Measurements from ENCODE around the gene CAPZA3.
"Not testable (repeated sequence)": the region's sequence is repeated elsewhere in the genome, so short reads cannot be mapped to it uniquely, and the experiment has no call there.

Gene CAPZA3

DNA sequence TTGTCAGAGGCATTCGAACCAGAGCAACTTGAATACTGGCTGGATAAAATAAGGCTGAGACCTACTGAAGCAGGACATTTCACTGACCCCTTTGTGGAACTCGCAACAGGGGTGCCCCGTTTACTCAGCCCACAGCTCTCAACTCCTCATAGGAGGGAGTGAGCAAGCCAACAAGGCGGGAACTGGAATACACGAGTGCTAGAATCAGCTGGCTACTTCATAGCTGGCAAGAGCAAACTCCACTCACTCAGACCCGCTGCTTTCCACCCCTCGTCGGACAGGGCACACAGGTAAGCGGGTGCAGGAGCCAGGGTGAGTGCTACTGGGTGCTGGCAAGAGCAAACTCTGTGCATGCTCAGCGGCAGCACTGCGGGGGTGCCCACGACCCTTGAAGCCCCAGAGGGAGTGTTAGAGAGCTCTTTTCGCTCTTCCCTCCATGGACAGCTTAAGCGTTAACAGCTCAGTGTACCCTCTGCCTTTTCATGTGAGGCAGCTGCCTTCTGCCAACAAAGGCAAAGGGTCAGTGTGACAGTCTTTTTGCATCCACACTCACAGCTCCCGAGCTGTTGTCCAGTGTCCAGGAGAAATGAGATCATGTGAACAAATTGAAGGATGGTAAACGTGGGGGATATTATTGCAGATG, 15.7 kb downstream of the CAPZA3 start:
- in situ Hi-C loops (cut with MboI; ENCODE audit: low sequenced_read_pairs): no loop called here

DNA sequence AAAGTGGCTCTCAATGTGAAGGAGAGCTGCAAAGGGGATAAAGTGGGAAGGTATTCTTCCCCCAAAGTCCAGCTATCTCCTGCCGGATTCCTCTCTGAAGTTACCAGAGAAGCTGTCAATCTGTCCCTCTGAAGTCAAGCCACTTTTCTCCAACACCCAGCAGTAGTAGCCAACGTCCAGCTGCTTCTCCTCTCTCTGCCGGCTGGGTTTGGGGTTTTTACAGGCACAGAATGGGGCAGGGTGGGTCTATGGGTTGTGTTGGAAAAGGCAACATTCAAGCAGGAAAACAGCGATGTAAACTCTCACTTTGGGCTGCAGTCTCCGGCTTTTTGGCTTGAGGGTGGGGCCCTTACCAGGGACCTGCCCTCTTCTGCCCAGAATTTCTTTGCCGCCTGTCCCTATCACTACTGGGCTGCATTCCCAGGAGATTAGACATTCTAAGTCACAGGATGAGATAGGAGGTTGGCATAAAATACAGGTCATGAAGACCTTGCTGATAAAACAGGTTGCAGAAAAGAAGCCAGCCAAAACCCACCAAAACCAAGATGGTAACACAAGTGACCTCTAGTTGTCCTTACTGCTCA, 16.3 kb downstream of the CAPZA3 start:
- in situ Hi-C loops (cut with MboI; ENCODE audit: low sequenced_read_pairs): no loop called here

DNA sequence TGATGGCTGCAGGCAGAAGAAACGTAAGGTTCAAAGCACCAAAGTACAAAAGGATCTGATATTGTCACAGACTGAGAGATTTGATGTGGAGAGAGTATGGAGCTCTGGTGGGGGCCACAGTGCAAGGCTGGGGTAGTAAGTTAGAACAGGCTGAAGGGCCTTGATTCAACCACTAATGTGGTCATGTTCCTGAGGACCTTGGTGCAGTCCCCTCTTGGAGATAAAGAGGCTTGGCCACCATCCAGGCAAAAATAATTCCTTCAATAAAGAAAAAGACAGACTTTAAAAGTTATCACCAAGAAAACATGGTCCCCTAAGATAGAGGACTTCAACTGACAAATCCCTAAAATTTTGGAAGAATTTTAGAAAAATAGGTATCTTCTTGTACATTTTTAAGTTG, 17.4 kb downstream of the CAPZA3 start:
- in situ Hi-C loops (cut with MboI; ENCODE audit: low sequenced_read_pairs): no loop called here

DNA sequence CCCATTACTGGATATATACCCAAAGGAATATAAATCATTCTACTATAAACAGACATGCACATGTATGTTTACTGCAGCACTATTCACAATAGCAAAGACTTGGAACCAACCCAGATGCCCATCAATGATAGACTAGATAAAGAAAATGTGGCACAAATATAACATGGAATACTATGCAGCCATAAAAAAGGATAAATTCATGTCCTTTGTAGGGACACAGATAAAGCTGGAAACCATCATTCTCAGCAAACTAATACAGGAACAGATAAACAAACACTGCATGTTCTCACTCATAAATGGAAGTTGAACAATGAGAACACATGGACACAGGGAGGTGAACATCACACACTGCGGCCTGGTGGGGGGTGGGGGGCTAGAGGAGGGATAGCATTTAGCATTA, 28.6 kb downstream of the CAPZA3 start:
- in situ Hi-C loops (cut with MboI; ENCODE audit: low sequenced_read_pairs): not testable (repeated sequence)

DNA sequence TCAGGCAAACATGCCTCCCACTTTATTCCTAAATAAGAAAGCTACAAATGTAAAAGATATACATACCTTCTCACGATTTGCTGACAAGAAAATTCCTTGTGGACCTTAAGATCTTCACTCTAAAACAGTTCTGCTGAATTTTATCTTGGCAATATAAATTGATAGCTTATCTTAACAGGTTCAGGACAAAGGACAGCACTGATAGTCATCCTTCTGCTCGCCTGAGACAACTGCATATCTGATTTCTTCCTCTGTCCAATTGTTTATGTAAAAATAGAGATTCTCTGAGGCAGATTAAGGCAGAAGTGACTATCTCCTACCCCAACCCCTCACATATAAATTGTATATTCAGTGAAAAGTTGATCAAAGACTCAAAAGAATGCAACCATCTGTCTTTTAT, 44.9 kb downstream of the CAPZA3 start:
- in situ Hi-C loops (cut with MboI; ENCODE audit: low sequenced_read_pairs): no loop called here

DNA sequence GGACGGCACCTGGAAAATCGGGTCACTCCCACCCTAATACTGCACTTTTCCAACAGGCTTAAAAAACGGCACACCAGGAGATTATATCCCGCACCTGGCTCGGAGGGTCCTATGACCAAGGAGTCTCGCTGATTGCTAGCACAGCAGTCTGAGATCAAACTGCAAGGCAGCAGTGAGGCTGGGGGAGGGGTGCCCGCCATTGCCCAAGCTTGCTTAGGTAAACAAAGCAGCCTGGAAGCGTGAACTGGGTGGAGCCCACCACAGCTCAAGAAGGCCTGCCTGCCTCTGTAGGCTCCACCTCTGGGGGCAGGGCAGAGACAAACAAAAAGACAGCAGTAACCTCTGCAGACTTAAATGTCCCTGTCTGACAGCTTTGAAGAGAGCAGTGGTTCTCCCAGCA, 47.5 kb downstream of the CAPZA3 start:
- in situ Hi-C loops (cut with MboI; ENCODE audit: low sequenced_read_pairs): not testable (repeated sequence)

Data from HL-60/S4 treated with phorbol 12-myristate 13-acetate at 8.2 ng/mL for 4 days and 3 days (cell line).